WERI-Rb-1 (cell line): ENCODE data around the gene COPS7A.
A peak's percentile ranks its signal among the peaks of the same experiment; 100 is the strongest.

ENCODE experiments used
- DNase-seq: peaks from one replicate; pipeline ENCODE4 v3.0.0-alpha.2; 2020
- H3K27ac ChIP-seq: fragments of 250-450 bp; sonication (Bioruptor Pico); 2 replicates; pipeline ENCODE4 v1.5.1; 2020; ENCODE audit warnings: mild to moderate bottlenecking, moderate library complexity
- H3K27me3 ChIP-seq: fragments of 250-450 bp; sonication (Bioruptor Pico); 2 replicates; pipeline ENCODE4 v1.5.1; 2021; ENCODE audit warnings: mild to moderate bottlenecking, low read depth, moderate library complexity; ENCODE audit not compliant: insufficient read depth, severe bottlenecking
- H3K36me3 ChIP-seq: fragments of 250-450 bp; sonication (Bioruptor Pico); 2 replicates; pipeline ENCODE4 v1.5.1; 2020; ENCODE audit warnings: mild to moderate bottlenecking, moderate library complexity
- H3K4me3 ChIP-seq: 2 replicates; pipeline ENCODE4 v1.5.1; 2011; ENCODE audit warnings: low read depth, mild to moderate bottlenecking, control low read depth, low read length
- H3K9me3 ChIP-seq: fragments of 250-450 bp; sonication (Bioruptor Pico); 2 replicates; pipeline ENCODE4 v1.5.1; 2021; ENCODE audit warnings: mild to moderate bottlenecking, moderate library complexity; ENCODE audit not compliant: severe bottlenecking
- CTCF ChIP-seq: IDR thresholded peaks from 2 replicates; pipeline ENCODE4 v1.5.1; 2011; ENCODE audit warnings: low read depth, mild to moderate bottlenecking, control low read depth, inconsistent platforms, low read length

Gene COPS7A

GRCh38 chr12:6769666-6770065, 45.8 kb downstream of the COPS7A start:
- TF ChIP-seq CTCF = no peak
- Histone ChIP-seq H3K4me3 (peak overlapping the region; percentile 76), H3K9me3 (no peaks in the 10 kb centered on the region), H3K27ac (peak overlapping the region; percentile 96), H3K36me3 (peaks cover 51% of the 10 kb centered on the region), H3K27me3 (no peaks in the 10 kb centered on the region)
- no peak for DNase-seq

- TF ChIP-seq CTCF = no peak
- Histone ChIP-seq H3K27me3 (no peaks in the 10 kb centered on the region), H3K9me3 (no peaks in the 10 kb centered on the region), H3K4me3 (no peak overlapping the region), H3K36me3 (peaks cover 55% of the 10 kb centered on the region), H3K27ac (peak overlapping the region; percentile 96)
- no peak for DNase-seq
Observed at GRCh38 chr12:6770094-6770493, 46.2 kb downstream of the COPS7A start.

- no peak for DNase-seq
- H3K27me3 ChIP-seq = no peaks in the 10 kb centered on the region
- TF ChIP-seq CTCF = no peak
Observed at GRCh38 chr12:6770600-6770999, 46.8 kb downstream of the COPS7A start.

GRCh38 chr12:6771091-6771495, 47.2 kb downstream of the COPS7A start:
- Histone ChIP-seq H3K27me3 (no peaks in the 10 kb centered on the region), H3K9me3 (no peaks in the 10 kb centered on the region), H3K36me3 (peaks cover 63% of the 10 kb centered on the region), H3K4me3 (no peak overlapping the region), H3K27ac (peak overlapping the region; percentile 96)
- TF ChIP-seq CTCF = no peak
- DNase-seq = no peak

More at GRCh38 chr12:6770600-6770999, 46.8 kb downstream of the COPS7A start:
- H3K4me3 ChIP-seq = no peak overlapping the region
- peak overlapping the region; percentile 96 for H3K27ac ChIP-seq
- H3K36me3 ChIP-seq = peaks cover 60% of the 10 kb centered on the region
- H3K9me3 ChIP-seq = no peaks in the 10 kb centered on the region

- H3K27ac ChIP-seq = no peak overlapping the region; the same call in 1 of the 2 replicates
- no peaks in the 10 kb centered on the region for H3K27me3 ChIP-seq
- DNase-seq = no peak
- no peak for TF ChIP-seq CTCF
- H3K9me3 ChIP-seq = no peaks in the 10 kb centered on the region
- peaks cover 70% of the 10 kb centered on the region for H3K36me3 ChIP-seq
- H3K4me3 ChIP-seq = no peak overlapping the region
Observed at GRCh38 chr12:6771509-6772330, 47.9 kb downstream of the COPS7A start.
